ENCODE results near the gene PLD1.
"Not testable (repeated sequence)": the region's sequence is repeated elsewhere in the genome, so short reads cannot be mapped to it uniquely, and the experiment has no call there.

Gene PLD1

GRCh38 chr3:171699601-171700000 is 110.7 kb downstream of the PLD1 start:
- DNase-seq (ENCODE audit: low spot score), result no peak

DNA sequence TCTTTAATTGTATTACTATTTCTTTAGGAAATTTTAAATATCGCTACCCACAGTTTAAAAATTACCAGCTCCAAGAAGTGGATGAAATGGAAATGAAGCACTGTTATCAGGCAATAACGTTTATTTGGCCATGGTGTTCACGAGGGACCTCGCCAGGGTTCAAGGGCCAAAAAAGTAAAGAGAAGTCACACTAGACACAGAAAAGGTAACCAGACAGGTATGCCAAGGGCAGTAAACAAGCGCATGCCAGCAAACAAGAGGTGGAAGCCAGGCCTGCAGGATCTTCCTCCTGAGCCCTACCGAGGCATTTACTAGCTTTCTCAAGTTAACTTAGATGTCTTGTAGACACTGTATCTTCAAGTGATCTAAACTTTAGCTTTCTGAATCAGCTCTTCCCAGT is 113.5 kb downstream of the PLD1 start:
- no peak for DNase-seq (ENCODE audit: low spot score)

GRCh38 chr3:171695426-171695825 is 114.9 kb downstream of the PLD1 start:
- DNase-seq (ENCODE audit: low spot score), result no peak

DNA sequence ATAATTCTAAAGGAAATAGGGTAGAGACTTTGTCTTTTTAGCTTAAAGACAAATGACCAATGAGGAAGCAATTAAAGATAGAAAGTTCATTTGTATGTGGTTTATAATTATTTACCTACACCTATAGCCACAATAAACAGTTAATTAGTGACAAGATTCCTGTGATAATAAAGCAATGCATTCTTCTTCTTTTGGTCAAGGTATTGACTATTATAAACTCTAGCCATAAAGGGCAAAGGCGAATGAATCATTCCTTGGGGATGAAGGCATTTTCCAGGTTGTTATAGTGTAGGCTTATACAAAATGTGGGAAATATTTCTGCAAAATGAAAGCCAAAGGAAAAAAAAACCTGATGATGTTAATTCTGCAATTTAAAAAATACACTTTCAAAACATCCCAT is 115.4 kb downstream of the PLD1 start:
- no peak for DNase-seq (ENCODE audit: low spot score)

DNA sequence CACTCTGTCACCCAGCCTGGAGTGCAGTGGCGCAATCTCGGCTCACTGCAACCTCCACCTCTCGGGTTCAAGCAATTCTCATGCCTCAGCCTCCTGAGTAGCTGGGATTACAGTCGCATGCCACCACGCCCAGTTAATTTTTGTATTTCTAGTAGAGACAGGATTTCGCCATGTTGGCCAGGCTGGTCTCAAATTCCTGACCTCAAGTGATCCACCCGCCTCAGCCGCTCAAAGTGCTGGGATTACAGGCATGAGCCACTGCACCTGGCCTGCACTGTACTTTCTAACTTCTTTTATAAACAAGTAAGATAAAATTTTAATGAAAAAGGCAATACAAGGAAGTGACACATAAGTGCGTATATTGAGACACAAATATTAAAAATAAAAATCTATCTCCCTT is 117.7 kb downstream of the PLD1 start:
- not testable (repeated sequence) for DNase-seq (ENCODE audit: low spot score)

DNA sequence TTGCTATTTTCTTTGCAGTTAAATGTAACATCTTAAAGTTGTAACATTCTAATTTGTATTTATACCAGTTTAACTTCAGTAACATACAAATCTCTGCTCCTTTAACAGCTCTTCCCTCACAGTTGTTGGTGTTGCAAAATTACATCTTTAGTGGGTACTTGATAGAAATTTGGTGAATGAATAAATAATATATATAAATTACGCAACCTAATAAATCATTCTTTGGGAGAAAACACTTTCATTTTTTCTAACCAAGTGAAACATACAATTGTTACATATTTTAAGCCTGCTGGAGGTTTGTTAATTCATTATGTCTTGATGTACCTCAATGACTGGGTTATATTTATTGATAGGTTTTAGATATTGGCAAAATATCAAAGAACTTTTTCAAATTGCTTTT is 118.8 kb downstream of the PLD1 start:
- DNase-seq (ENCODE audit: low spot score), result no peak

DNA sequence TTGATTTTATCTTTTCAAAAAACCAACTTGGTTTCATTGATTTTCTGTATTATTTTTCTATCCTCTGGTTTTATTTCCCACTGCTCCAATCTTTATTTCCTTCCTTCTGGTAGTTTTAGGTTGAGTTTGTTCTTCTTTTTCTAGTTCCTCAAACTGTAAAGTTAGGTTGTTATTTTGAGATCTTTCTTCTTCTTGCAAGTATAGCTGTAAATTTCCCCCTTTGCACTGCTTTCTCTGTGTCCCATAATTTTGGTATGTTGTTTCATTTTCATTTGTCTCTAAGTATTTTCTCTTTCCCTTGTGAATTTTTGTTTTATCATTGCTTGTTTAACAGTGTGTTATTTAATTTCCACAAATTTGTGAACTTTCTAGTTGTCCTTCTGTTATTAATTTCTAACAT is 120.0 kb downstream of the PLD1 start:
- DNase-seq (ENCODE audit: low spot score), result no peak

DNA sequence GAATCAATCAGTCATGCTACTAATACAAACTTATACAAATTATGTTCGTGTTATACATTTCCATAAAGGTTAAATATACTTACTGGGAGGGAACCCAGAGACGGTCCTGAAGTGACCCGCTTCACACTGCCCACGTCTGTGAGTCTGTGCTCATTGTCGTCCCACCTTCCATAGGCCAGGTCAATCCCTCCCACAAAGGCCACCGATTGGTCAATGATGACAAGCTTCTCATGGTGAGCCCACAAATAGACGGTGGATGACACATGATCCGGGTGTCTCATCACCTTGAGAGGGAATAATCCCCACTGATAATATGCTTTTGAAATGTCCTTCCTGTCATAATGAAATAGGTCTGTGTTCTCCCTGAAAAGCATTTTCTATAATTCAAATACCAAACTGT is 121.7 kb downstream of the PLD1 start:
- no peak for DNase-seq (ENCODE audit: low spot score)

GRCh38 chr3:171688002-171688401 is 122.3 kb downstream of the PLD1 start:
- no peak for DNase-seq (ENCODE audit: low spot score)

DNA sequence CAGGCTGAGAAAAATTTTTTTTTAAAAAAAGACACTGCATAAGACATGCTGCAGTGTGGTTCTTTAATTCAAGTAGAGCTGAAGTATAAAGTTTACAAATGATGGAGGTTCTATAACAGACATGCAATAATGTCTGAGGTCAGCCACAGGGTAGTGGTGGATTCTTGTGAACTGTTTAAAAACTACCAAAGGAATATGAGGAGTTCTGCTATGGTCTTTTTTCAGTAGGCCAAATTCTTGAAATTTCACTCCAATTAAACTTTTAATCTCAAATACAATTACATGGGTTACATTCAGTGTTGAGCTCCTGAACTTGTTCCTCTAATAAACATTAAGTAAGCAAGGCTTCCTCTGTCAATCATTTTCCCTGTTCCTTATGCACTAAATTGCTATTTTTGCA is 122.7 kb downstream of the PLD1 start:
- DNase-seq (ENCODE audit: low spot score), result no peak

GRCh38 chr3:171687064-171687463 is 123.2 kb downstream of the PLD1 start:
- no peak for DNase-seq (ENCODE audit: low spot score)

GRCh38 chr3:171685116-171685895 is 125.0 kb downstream of the PLD1 start:
- no peak for DNase-seq (ENCODE audit: low spot score)

DNA sequence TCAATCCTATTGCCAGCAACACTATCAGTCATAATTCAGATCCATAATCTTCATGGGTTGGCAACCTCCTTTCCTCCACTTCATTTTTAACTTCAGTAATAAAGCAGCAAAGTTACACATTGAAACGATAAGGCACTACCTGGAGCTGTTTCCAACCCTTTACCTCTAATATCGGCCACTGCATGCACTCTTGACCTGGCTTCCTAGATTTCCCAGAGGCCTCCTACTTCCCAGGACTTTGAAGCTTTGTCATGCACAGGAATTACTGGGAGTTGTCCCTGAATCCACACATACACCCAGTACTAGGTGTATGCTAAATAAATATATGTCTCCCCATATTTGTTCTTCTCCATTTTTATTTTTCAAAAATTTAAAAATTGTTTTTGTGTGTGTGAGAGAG is 126.1 kb downstream of the PLD1 start:
- no peak for DNase-seq (ENCODE audit: low spot score)

DNA sequence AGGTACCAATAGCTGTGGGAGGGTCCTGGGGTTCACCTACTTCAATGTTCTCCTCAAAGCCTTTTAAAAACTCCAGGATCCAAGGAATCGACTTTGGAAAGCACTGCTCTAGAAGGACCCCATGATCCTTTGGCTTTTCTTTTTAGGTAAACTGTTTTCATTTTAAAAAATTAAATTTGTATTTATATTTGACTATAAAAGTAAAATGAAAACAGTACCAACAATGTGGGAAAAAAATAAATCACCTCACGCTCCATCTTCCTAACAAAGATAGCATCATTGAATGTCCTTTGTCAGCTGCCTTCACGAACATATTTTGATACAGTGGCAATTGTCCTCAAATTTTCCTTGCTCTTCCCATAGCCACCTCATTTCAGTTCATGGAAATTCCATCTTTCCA is 127.5 kb downstream of the PLD1 start:
- DNase-seq (ENCODE audit: low spot score), result no peak

- peak; percentile 37 for DNase-seq (ENCODE audit: low spot score)
Observed at GRCh38 chr3:171680726-171681411, 129.4 kb downstream of the PLD1 start.

- DNase-seq (ENCODE audit: low spot score), result peak; percentile 51
Observed at GRCh38 chr3:171678971-171679492, 131.3 kb downstream of the PLD1 start.

DNA sequence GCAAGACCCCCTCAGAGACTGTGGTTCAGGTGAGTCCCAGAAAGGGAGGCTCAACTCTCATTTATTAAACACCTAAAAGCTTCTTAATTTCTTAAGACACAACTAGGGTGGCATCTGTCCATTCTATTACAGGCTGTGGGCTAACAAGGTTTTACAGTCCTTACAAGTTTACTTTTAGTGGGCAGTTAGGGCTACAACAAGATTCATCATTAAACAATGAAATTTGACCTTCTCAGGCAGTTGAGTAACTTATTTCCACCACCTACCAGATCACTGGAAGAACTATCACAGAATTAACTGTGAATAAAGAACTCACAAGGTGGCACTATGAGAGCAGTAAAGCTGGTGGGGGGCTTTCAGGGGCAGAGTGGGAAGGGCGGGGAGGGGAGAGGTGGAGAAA is 132.6 kb downstream of the PLD1 start:
- no peak for DNase-seq (ENCODE audit: low spot score)

DNA sequence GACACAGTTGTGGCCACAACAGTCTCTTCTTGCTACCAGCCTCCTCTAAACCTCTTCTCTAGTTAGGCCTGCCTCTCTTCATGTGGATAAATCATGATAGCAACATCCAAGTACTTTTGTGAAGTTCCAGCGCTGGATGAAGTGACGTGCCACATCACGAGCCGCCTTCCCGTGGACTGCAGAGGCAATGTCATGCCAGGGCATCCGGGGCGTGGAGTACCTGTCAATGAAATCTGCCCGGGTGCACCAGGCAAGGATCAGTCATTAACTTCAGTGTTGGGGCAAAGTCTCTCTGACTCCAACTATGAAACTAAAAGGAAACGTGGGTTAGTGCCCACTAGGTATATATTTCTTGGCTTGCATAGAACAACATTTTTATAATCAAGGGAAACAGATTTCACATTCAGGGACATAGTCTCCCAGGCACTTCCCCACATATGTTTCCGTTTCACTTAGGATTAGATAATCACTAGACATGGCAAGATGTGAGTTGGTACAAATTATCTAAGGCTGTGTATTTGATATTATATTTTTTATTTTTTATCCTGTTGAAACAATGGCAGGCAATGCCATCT is 133.6 kb downstream of the PLD1 start:
- DNase-seq (ENCODE audit: low spot score), result no peak

- DNase-seq (ENCODE audit: low spot score), result no peak
Observed at GRCh38 chr3:171673951-171674350, 136.3 kb downstream of the PLD1 start.

DNA sequence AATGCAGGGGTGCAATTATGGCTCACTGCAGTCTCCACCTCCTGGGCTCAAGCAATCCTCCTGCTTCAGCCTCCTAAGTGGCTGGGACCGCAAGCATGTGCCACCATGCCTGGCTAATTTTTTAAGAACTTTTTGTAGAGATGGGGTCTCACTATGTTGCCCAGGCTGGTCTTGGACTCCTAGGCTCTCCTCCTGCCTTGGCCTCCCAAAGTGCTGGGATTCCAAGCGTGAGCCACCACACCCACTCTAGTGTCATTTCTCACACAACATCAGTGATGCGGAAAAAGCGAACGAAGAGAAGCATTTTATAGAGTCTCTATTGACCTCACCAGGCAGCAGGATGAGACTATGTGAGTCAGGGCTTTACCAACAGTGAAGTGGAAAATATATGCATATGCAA is 137.7 kb downstream of the PLD1 start:
- no peak for DNase-seq (ENCODE audit: low spot score)

DNA sequence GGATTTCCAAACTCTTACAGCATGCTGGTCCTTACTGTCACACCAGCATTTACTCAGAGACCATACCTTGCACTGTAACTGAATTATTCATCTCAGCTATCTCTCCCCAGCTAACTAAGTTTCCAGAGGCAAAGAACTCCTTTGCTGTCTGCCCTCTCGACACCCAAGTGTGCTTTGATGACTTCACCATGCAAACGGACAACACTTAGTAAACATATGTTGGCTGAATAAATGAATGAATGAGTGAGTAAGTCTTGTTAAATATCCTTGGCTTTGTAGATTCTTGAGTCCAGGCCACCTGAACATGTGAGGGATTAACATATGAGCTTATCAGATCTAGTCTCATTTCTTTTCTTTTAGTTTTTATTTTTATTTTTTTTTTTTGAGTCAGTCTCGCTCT is 138.2 kb downstream of the PLD1 start:
- no peak for DNase-seq (ENCODE audit: low spot score)

DNA sequence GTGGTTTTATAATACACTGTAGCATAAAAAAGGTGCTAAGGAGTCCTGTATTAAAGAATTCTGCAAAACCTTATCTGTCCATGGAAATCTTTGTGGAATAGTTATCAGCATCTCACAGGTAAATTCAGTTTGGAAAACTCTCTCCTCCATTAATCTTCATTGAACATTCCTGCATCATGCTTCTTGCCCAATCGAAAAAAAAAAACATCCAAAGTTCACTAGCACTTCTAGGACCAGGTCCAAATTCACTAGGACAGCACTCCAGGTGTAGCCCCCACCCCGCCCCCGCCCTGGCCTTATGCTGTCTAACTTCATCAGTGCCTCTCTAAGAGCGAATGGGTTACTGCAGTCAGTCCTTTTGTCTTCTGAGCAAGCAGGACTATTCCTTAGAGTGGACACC is 138.6 kb downstream of the PLD1 start:
- DNase-seq (ENCODE audit: low spot score), result no peak

GRCh38 chr3:171666516-171666915 is 143.8 kb downstream of the PLD1 start:
- no peak for DNase-seq (ENCODE audit: low spot score)
